PC-9 (cell line): ENCODE data around the gene IDS.
"Not testable (repeated sequence)": the region's sequence is repeated elsewhere in the genome, so short reads cannot be mapped to it uniquely, and the experiment has no call there.

Experiments used
- CTCF ChIP-seq: fragments of 200-600 bp; sonication (generic); conservative IDR thresholded peaks from 2 replicates; pipeline ENCODE4 v1.6.1; 2017; ENCODE audit warnings: mixed run types, antibody characterized with exemption, mild to moderate bottlenecking, moderate library complexity
- EZH2 ChIP-seq: fragments of 200-600 bp; sonication (generic); IDR thresholded peaks from 2 replicates; pipeline ENCODE4 v1.8.0; 2017; ENCODE audit warnings: antibody characterized with exemption, low read depth

- TF ChIP-seq CTCF, EZH2: not testable (repeated sequence)
Measured at GRCh38 chrX:149532868-149533267, 27.8 kb upstream of the IDS start.
